ENCODE data around the gene KIF1A.
"Not testable (repeated sequence)": the region's sequence is repeated elsewhere in the genome, so short reads cannot be mapped to it uniquely, and the experiment has no call there.

KIF1A gene

DNA sequence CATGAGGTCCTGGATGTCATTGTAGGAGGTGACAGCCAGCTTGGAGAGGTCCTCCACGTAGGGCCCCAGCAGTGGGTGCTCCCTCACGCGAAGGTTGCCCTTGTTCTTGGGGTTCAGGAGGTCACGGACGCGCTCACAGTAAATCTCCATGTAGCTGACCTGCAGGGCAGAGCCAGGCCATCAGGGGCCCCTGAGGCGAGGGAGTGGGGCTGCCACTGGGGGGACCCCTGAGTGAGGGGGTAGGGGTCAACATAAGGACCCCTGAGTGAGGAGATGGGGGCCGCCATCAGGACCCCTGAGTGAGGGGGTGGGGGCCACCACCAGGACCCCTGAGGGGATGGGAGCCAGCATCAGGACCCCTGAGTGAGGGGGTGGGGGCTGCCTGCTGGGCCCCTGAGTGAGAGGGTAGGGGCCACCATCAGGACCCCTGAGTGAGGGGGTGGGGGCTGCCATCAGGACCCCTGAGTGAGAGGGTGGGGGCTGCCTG is 33.6 kb downstream of the KIF1A start:
- peak; percentile 15 for DNase-seq

DNA sequence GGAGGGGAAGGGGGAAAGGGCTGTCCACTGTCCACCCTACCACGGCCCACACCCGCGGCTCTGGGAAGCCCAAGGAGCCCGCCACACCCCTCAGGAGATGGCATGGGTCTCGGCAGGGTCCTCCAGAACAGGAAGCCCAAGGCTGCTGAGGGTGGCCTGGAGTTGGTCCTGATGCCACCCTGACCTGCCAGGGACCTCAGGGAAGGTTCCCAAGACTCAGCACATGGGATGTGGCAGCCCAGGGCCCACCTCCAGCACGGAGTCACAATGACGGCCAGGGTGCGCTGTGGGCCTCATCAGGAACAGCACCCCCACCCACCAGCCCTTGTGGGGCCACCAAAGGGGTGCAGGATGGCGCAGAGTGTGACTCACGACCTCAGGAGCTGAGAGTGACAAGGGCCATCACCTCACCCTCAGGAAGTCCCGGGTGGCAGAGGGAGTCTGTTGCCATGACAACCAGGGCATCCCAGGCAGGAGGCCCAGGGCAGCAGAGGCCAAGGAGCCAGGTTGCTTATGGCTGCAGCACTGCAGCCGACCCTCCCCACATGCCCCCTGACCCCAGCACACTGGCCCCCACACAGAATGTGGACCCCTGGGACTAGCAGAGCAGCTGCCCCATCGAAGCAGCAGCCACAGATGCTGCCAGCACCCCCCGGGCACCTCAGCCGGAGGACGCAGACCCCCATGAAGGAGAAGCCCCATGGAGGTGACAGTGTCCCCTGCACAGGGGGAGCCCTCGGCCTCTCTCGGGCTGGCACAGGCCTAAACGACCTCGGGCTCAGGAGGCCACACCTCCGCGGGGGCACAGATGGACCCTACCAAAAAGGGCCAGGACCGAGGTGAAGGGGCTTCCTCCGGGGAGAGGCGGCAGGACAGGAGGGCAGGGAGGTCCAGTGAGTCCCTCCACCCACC is 34.3 kb downstream of the KIF1A start:
- peak; percentile 15 for DNase-seq

DNA sequence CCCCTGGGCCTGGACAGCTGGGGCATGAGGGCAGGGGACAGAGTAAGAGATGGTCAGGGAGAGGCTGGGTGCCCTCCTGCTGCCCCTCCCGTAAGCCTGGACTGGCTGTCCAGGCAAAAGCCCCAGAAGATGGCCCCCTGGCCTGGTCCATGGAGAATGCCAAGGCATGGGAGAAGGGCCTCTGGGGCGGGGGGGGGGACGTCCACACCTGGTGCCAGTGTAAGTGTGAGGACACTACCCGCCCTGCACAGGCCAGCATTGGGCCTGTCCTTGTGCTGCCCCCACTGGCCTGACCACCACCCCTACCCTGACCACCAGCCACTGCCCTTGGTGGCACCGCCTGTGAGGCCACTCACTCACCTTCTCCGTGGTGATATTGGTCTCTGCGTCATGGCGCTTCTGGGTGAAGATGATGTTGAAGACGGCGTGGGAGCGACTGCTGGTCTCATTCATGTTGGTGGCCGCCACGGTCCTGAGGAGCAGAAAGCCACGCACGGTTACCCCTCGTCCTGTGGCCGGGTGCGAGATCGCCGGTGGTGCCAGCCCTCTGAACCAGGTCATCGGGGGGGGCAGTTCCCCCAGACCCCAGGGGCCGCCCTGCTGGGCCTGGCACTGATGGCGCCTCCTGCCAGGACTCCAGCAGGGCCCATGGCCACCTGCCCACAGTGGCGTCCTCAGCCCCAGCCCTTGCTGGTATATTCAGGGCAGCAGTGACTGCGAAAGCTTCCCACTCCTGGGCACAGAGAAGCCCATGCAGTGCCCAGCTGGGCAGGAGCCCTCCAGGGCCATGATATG is 35.2 kb downstream of the KIF1A start:
- peak; percentile 13 for DNase-seq

DNA sequence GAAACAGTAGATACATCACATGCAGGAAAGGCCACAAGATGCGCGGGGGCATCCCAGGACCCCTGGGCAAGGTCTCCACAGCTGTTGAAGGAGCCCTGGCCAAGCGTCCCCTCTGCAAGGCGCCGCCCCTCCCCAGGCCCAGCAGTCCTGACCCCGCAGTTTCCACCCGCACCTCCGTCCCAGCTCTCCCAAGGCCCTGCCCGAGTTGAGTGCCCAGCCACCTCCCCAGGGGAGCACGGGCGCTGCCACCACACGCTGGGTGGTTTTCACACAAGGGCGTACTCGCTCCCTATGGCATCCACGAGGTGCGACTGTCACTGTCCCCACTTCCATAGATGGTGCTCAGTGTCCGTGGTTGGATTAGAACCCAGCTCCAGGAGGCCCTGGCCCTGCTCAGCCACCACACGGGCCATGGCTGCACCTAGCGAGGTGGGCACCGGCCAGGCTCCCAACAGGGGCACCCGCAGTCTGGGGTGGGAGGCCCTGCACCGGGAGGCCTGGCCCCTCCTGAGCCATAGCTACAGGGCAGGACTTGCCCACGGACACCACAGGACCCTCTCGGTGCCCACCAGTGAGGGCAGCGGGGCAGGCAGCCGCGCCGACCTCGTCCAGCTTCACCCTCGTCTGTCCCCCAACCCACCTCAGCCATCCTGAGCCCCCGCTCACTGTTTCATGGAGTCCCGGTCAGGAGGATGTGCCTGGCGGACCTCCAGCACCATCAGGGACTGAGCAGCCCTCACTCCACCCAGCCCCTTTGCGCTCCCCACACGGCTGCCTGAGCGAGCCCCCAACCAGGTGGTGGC is 36.0 kb downstream of the KIF1A start:
- DNase-seq = peak; percentile 6

DNA sequence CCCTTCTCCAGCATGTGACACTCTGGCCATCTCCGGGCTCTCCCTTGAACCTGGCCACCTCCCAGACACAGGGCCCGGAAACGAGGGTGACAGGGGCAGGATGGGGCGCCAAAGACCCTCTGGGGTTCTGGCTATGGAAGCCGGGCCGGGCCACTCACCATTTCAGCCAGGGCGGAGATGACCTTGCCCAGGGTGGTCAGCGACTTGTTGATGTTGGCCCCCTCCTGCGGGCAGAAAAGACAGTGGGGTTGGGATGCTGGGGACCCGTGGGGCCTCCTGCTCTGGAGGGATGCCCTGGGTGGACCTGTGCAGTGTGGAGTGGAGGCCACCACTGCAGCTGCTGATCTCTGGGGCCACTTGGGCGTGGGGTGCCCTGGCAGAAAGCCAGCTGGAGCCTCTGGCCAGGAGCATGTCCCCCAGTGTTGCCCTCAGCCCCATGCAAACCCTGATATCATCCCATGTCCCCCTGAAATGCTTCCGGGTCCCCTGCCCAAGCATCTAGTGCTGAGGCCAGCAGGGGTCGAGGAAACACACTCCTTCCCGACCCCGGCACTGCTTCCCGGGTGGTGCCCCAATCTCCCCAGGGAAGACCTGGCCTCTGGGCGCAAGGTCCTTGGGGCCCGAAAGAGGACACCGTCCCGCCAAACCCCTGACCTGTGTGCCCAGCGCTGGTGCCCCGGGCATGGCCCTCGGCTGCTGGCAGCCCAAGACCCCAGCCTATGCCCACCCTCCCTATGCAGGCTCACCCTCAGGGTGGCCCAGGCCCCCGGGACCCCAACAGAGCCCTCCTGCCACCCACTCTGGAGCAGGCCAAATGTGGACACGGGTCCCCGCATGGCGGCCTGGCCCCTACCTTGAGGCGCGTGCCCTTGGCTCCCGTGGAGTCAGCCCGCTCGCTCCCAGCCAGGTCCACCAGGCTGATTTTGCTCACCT is 36.9 kb downstream of the KIF1A start:
- DNase-seq = peak; percentile 15

DNA sequence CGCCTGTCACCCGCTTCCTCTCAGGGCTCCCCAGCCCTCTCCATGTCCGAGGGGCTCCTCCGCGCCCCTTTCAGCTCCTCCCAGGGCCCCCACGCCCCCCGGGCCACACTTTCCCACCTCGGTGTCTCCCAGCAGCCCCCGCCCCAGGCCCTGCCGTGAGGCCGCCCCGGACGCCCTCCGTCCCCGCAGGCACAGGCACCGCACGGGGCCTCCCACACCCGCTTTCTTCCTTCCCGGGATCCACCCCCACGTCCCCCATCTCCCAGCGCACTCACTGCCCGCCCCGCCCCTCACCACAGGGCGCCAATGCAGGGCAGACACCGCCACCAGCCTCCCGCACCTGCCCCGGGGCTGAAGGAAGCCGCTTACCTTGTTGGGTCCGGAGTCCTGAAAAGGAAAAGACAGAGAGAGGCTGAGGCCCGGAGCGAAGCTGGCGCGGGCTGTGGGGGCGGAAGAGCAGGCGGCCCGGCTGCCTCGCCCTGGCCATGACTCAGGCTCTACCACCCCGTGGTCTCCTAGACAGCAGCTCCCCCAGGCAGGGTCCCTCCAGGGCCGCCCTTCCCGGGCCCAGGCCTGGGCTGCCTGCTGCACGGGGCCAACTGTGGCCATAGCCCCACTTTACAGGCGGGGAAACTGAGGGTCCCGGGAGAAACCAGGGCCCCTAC is 37.7 kb downstream of the KIF1A start:
- DNase-seq = no peak

DNA sequence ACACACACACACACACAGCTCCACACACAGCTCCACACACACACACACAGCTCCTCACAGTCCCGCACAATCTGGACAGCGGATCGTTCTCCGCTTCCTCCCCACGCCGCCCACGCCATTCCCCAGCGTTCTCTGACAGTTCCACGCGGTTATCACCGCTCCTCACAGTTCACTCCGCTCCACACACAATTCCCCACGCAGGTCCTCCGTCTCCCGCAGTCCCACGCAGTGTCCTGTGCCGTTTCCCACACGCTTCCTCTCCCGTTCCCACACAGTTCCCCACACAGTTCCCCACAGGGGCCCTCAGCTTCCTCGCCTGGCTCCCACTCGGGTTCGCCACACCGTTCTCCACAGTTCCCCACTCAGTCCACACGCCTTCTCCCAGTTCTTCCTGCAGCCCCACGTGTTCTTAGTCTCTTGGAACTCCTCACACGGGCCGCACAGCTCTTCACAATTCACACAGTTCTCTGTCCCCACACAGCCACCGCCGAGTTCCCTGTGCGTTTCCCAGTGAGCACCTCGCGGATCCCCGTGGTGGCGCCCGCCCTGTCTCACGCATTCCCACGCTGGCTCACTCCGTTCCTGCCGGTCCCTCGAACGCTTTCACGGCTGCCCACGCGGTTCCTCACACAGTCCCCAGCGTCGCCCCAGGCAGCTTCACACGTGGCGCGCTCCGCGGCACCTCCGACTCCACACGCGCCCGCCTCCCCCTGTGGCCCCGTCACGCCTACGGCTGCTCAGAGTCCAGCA is 38.4 kb downstream of the KIF1A start:
- no peak for DNase-seq

DNA sequence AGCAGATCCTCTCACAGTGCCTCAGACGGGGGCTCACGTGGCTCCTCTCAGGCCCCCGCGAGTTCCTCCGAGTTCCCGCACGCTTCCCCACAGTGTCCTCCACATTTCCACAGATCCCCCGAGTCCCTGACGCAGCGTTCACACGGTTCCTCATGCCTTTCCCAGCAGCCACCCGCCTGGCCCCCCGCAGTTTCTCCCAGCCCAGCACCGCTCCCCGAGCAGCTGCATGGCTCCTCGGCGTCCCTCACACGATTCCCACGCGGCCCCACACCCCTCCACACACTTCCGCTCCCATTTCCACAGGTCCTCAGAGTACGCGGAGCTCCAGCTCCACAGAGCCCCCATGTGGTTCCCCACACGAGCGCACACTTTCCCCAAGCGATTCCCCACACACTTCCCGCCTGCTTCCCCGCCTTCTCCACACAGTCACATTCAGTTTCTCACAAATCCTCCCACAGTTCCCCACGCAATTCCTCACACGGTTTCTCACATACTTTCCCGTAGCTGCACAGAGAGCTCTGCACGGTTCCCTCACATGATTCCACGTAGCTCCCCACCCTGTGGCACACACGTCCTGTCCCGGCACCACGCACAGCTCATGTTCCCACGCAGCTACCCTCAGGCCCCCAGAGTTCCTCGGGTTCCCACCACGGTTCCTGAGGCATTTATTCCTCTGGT is 39.9 kb downstream of the KIF1A start:
- no peak for DNase-seq

DNA sequence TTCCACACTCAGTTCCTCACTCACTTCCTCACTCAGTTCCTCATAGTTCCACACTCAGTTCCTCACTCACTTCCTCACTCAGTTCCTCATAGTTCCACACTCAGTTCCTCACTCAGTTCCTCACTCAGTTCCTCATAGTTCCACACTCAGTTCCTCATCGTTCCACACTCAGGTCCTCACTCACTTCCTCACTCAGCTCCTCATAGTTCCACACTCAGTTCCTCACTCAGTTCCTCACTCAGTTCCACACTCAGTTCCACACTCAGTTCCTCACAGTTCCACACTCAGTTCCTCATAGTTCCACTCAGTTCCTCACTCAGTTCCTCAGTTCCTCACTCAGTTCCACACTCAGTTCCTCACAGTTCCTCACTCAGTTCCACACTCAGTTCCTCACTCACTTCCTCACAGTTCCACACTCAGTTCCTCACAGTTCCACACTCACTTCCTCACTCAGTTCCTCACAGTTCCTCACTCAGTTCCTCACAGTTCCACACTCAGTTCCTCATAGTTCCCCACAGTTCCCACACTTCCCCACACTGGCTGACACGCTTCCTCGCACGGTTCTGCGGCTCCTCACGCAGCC is 40.7 kb downstream of the KIF1A start:
- DNase-seq = not testable (repeated sequence)

DNA sequence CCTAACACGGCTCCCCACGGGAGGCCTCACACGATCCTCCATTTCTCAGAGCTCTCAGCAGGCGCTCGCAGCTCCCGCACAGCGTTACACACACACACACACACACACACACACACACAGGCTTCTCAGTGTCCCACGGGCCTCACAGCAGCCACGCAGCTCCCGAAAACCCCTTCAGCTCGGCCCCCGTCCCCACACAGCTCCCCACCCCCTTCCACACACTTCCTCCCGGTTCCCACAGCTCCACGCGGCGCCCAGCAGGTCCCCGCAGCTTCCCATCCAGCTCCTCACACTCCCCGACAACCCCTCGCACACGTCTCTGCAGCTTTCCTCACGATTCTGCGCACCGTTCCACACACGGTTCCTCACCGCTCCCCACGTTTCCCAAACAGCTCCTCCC is 41.6 kb downstream of the KIF1A start:
- no peak for DNase-seq

DNA sequence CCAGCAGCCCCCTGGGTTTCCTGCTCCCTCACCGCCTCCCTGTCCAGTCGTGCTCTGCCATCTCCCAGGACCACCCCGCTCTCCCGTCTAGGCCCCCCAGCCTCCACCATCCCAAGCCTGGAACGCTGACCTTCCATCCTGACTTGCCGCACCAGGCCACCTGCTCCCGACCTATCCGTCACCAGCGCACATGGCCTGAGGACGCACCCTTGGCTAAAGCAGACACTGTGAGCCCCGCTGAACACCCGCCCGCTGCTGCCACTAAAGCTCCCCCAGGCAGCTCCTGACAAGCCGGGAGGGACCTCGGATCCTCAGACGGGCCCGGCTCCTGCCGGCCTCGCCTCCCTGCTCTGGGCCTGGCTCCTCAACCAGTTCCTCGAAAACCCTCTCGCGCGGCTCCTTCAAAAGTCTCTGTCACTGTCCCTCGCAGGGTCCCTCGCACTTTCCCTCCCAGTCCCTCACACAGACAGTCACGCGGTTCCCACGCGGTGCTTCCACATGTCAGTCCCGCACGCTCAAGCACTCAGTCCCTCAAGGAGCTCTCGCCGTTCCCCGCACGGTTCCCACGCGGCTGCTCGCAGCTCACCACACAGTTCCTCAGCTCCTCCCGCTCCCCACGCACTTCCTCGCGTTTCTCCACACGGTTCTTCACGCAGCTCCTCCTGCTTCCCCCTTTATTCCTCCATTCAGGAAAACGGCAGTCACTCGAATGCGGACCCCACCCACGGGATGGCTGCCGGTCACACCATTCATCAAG is 42.4 kb downstream of the KIF1A start:
- no peak for DNase-seq

DNA sequence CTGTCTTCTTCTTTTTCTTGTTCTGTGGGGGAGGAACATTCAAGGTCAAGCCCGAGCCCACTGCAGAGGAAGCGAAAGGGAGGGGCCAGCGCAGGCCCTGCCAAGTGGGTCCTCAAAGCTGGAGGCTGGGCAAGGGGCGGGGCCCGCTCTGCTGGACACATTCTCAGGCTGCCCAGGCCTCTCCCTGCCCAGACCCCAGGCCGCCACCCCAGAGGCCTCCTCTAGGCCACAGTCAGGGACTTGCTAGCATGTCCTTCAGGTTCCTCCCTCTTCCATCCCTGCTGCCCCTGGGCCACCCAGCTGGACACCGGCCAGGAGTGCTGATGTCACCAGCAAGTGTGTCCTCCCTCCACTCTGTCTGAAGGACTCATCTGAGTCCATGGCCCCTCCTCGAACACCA is 44.1 kb downstream of the KIF1A start:
- DNase-seq = no peak

DNA sequence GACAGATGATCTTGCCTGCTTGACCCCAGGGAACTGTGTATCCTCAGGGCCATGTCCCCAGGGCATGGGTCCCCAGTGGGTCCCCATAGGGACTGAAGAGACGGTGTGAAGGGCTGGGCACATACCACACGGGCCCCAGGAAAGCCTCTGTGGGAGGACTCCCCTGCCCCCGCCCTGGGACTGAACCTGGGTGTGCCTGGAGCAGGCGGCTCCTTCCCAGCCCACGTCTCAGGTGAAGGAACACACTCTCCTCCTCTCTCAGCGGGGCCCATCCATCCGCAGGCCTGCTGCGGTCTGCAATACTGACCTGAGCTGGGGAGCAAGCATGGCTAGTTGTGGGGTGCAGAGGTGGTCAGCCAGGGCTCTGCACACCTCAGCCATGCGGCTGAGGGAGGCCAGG is 45.2 kb downstream of the KIF1A start:
- no peak for DNase-seq

DNA sequence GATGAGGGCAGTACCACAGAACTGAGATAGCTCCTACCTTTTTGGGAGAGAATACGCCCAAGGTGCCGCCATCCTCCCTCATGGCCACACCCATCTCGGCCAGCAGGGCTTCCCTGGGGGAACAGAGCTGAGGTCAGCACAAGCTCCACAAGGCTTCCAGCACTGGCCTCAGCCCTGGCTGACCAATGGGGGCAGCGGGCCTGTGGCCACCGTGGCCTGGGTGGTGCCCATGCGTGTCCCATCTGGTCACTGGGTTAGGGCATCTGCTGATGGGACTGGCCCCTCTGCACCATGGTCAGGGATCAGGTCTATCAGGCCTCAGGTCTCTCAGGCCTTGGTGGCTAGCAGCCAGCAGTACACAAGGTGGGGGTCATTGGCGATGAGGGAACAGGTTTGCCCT is 50.9 kb downstream of the KIF1A start:
- DNase-seq = no peak

DNA sequence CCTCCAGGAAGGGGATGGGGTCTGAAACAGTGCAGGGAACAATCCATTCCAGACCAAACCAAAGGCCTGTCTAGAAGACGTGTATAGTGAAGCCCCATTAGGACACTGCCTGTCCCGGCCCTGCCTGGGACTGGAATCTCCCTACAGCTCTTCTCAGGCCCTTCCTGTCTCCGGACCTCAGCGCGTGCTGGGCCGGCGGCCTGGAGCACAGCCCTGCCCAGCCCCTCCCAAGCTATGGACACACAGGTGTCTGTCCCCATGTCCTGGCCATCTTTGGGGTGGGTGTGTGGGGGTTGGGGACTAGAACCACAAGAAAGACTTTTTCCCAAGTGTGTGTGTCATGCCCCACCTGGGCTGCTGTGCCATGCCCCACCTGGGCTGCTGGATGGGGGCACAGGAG is 51.8 kb downstream of the KIF1A start:
- DNase-seq = no peak

DNA sequence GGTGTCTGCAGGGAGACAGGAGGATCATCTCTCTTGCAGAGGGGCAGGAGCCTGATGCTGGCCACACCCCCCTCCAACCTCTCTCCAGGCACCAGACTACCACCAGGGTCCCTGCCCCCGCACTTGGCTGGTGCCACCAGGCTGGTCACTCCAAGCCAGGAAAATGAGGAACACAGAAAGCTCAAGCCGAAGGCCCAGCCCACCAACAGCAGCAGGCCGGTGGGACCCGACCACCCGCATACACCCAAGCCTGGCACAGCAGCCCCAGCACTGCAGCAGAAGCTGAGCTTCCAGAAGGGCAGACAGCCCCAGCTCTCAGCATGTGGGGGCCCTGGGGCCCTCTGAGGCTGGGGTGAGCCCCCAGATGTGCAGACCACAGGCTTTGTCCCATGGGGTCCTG is 52.7 kb downstream of the KIF1A start:
- no peak for DNase-seq

DNA sequence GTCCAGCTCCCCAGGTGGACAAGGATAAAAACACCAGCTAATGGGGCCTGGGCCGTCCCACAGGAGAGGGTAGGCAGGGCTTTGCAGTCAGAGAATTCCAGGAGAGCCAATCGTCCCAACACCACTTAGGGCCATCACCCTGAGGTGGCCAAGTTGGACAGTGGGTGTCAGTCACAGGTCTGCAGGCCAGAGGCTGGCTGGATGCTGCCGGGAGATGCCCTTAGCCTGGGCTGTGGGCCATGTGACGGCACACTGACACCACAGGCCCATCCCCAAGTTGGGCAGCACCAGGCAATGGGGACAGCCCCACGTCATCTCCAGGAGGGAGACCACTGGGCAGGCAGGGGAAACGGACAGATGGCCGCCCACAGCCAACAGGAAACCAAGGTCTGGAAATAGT is 53.9 kb downstream of the KIF1A start:
- no peak for DNase-seq

DNA sequence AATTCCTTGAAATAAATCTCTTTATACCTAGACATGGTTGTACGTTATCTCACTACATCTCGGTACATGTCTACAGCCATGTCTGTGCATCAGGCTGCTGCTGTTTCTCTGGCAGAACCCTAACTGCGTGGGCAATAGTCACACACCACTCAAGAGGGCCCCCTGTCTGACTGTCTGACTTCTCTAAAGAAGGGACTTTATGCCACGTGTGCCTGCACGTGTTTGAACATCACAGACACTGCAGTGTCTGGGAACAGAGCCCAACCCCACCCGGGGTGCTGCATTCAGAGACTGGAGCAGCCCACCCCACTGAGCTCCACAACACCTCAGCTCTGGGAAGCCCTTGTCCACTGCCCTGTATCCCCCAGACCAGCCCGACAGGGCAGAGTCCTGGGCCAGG is 55.0 kb downstream of the KIF1A start:
- DNase-seq = no peak

DNA sequence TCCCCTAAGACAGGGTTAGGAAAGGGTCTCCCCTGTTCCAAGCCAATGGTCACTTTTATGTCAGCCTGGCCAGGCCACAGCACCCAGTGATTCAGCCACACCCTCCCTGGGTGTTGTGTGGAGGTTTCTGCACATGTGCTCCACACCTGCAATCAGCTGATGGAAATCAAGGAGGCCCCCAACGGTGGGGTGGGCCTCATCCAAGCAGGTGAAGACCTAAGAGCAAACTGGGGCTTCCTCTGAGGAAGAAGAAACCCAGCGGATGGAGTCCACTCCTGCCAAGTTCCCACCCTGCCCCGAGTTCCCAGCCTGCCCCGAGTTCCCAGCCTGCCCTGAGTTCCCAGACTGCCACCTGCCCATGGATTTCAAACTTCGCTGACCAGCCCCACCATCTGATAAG is 55.4 kb downstream of the KIF1A start:
- DNase-seq = no peak

All from CD4-positive, alpha-beta T cell treated with Interleukin-15 for 1 hour (primary cell).